HG03520 (cell line): ENCODE measurements around the gene ARL10.

Experiments
- ATAC-seq: cut with Tn5 transposase; IDR thresholded peaks from one replicate; pipeline ENCODE4 v1.9.1; 2021; ENCODE audit warnings: mild to moderate bottlenecking, moderate library complexity; ENCODE audit not compliant: unreplicated experiment

Gene ARL10

GRCh38 chr5:176410486-176411180 is 45.3 kb downstream of the ARL10 start:
- ATAC-seq: no peak

- ATAC-seq: no peak
Observed at GRCh38 chr5:176412517-176413254, 47.4 kb downstream of the ARL10 start.

- ATAC-seq: no peak
Observed at GRCh38 chr5:176413255-176413565, 47.9 kb downstream of the ARL10 start.

- ATAC-seq: no peak
Observed at GRCh38 chr5:176413709-176414191, 48.5 kb downstream of the ARL10 start.

GRCh38 chr5:176414704-176415103 is 49.4 kb downstream of the ARL10 start:
- no peak for ATAC-seq

- ATAC-seq: no peak
Observed at GRCh38 chr5:176415240-176415951, 50.1 kb downstream of the ARL10 start.

GRCh38 chr5:176415952-176416924 is 51.0 kb downstream of the ARL10 start, which contains the start of gene CLTB:
CLTB (minus strand) TSS chr5:176416539; CDS start chr5:176416363, 176 bp downstream.
- peak; percentile 89 for ATAC-seq

- ATAC-seq: no peak
Observed at GRCh38 chr5:176416965-176417364, 51.7 kb downstream of the ARL10 start.

GRCh38 chr5:176418251-176418650 is 53.0 kb downstream of the ARL10 start:
- ATAC-seq: no peak

GRCh38 chr5:176420086-176420485 is 54.8 kb downstream of the ARL10 start:
- ATAC-seq: no peak

- no peak for ATAC-seq
Observed at GRCh38 chr5:176420972-176421544, 55.8 kb downstream of the ARL10 start.

- ATAC-seq: no peak
Observed at GRCh38 chr5:176424181-176424580, 58.9 kb downstream of the ARL10 start.

GRCh38 chr5:176425138-176425537 is 59.9 kb downstream of the ARL10 start:
- no peak for ATAC-seq

GRCh38 chr5:176425791-176426190 is 60.5 kb downstream of the ARL10 start:
- ATAC-seq: no peak

GRCh38 chr5:176426876-176427275 is 61.6 kb downstream of the ARL10 start:
- ATAC-seq: no peak

- no peak for ATAC-seq
Observed at GRCh38 chr5:176427971-176428370, 62.7 kb downstream of the ARL10 start.

- ATAC-seq: no peak
Observed at GRCh38 chr5:176429972-176430371, 64.7 kb downstream of the ARL10 start.
